ENCODE measurements around the gene HMGCS1.

The HMGCS1 gene

GRCh38 chr5:43313035-43313853, at the start of gene HMGCS1:
TSS of gene HMGCS1 (minus strand) at chr5:43313412. CDS start at chr5:43298965, 14,447 bp downstream.
- ChIA-PET POLR2A (interaction anchor here (0.7 to 2.6 kb wide), 8 partner anchors 98 to 434 kb away, joined by 3 to 18 read pairs (median 4); partner anchors contain the start of genes CCL28, TMEM267 and ZNF131), CTCF (interaction anchor here (0.6 to 0.7 kb wide), 2 partner anchors 171 to 248 kb away, joined by 3 read pairs; no protein-coding TSS in a partner anchor)

GRCh38 chr5:43358726-43359125, 45.5 kb upstream of the HMGCS1 start:
- no peak for TF ChIP-seq HDGF (IDR thresholded peaks at IDR 0.05; ENCODE audit: borderline replicate concordance)
- TF ChIP-seq L3MBTL2 (conservative IDR thresholded peaks at IDR 0.05) = no peak
- TF ChIP-seq CTBP1 (IDR thresholded peaks at IDR 0.05; ENCODE audit: borderline replicate concordance) = no peak
- TF ChIP-seq NFRKB (IDR thresholded peaks at IDR 0.05) = no peak
- TF ChIP-seq LEF1 (IDR thresholded peaks at IDR 0.05; ENCODE audit: borderline replicate concordance) = no peak
- TF ChIP-seq PKNOX1 (IDR thresholded peaks at IDR 0.05) = no peak
- no peak for TF ChIP-seq TARDBP (IDR thresholded peaks at IDR 0.05)
- TF ChIP-seq SUZ12 (IDR thresholded peaks at IDR 0.05) = no peak
- no peak for TF ChIP-seq FOXM1 (IDR thresholded peaks at IDR 0.05; ENCODE audit: borderline replicate concordance)
- TF ChIP-seq FOXK2 (IDR thresholded peaks at IDR 0.05) = no peak
- TF ChIP-seq SP1 (IDR thresholded peaks at IDR 0.05) = no peak
- no peak for TF ChIP-seq BHLHE40 (IDR thresholded peaks at IDR 0.05; ENCODE audit: borderline replicate concordance)
- no peak for TF ChIP-seq ZNF384 (IDR thresholded peaks at IDR 0.05)
- ChIA-PET CTCF (no interaction called here), POLR2A (no interaction called here)
- DNase-seq (ENCODE audit: extremely low spot score) = no peak

More at GRCh38 chr5:43313035-43313853, at the start of gene HMGCS1:
- DNase-seq (ENCODE audit: extremely low spot score) = peak; percentile 92
- no peak for TF ChIP-seq NFRKB (IDR thresholded peaks at IDR 0.05)
- no peak for TF ChIP-seq FOXA1 (IDR thresholded peaks at IDR 0.05)
- TF ChIP-seq BHLHE40 (IDR thresholded peaks at IDR 0.05; ENCODE audit: borderline replicate concordance) = no peak
- no peak for TF ChIP-seq FOXM1 (IDR thresholded peaks at IDR 0.05; ENCODE audit: borderline replicate concordance)
- TF ChIP-seq ELF4 (IDR thresholded peaks at IDR 0.05) = no peak
- peak; percentile 96 for TF ChIP-seq L3MBTL2 (conservative IDR thresholded peaks at IDR 0.05)
- TF ChIP-seq ZNF384 (IDR thresholded peaks at IDR 0.05) = no peak
- peak; percentile 99 for TF ChIP-seq PKNOX1 (IDR thresholded peaks at IDR 0.05)
- no peak for TF ChIP-seq SP1 (IDR thresholded peaks at IDR 0.05)
- TF ChIP-seq HDGF (IDR thresholded peaks at IDR 0.05; ENCODE audit: borderline replicate concordance) = no peak
- TF ChIP-seq ARNT (IDR thresholded peaks at IDR 0.05) = no peak
- TF ChIP-seq FOXK2 (IDR thresholded peaks at IDR 0.05) = no peak
- TF ChIP-seq SUZ12 (IDR thresholded peaks at IDR 0.05) = no peak
- no peak for TF ChIP-seq CTBP1 (IDR thresholded peaks at IDR 0.05; ENCODE audit: borderline replicate concordance)
- TF ChIP-seq LEF1 (IDR thresholded peaks at IDR 0.05; ENCODE audit: borderline replicate concordance) = no peak
- no peak for TF ChIP-seq TARDBP (IDR thresholded peaks at IDR 0.05)

- POLR2A ChIA-PET = no interaction called here
- no peak for TF ChIP-seq NFRKB (IDR thresholded peaks at IDR 0.05)
- TF ChIP-seq LEF1 (IDR thresholded peaks at IDR 0.05; ENCODE audit: borderline replicate concordance) = no peak
- CTCF ChIA-PET = no interaction called here
- no peak for DNase-seq (ENCODE audit: extremely low spot score)
Observed at GRCh38 chr5:43358301-43358700, 45.1 kb upstream of the HMGCS1 start.

- ChIA-PET POLR2A (no interaction called here), CTCF (no interaction called here)
- no peak for DNase-seq (ENCODE audit: extremely low spot score)
- no peak for TF ChIP-seq HDGF (IDR thresholded peaks at IDR 0.05; ENCODE audit: borderline replicate concordance)
Observed at GRCh38 chr5:43357878-43358281, 44.7 kb upstream of the HMGCS1 start.

- ChIA-PET POLR2A (no interaction called here), CTCF (no interaction called here)
- TF ChIP-seq HDGF (IDR thresholded peaks at IDR 0.05; ENCODE audit: borderline replicate concordance) (no peak), NFRKB (IDR thresholded peaks at IDR 0.05) (no peak), FOXA1 (IDR thresholded peaks at IDR 0.05) (no peak), TARDBP (IDR thresholded peaks at IDR 0.05) (no peak), L3MBTL2 (conservative IDR thresholded peaks at IDR 0.05) (no peak), BHLHE40 (IDR thresholded peaks at IDR 0.05; ENCODE audit: borderline replicate concordance) (no peak), LEF1 (IDR thresholded peaks at IDR 0.05; ENCODE audit: borderline replicate concordance) (no peak), PKNOX1 (IDR thresholded peaks at IDR 0.05) (no peak), SP1 (IDR thresholded peaks at IDR 0.05) (no peak), CTBP1 (IDR thresholded peaks at IDR 0.05; ENCODE audit: borderline replicate concordance) (no peak), FOXM1 (IDR thresholded peaks at IDR 0.05; ENCODE audit: borderline replicate concordance) (no peak), FOXK2 (IDR thresholded peaks at IDR 0.05) (no peak), ARNT (IDR thresholded peaks at IDR 0.05) (no peak)
- DNase-seq (ENCODE audit: extremely low spot score) = no peak
Observed at GRCh38 chr5:43357067-43357466, 43.9 kb upstream of the HMGCS1 start.

GRCh38 chr5:43354774-43355173, 41.6 kb upstream of the HMGCS1 start:
- no peak for DNase-seq (ENCODE audit: extremely low spot score)
- no peak for TF ChIP-seq BHLHE40 (IDR thresholded peaks at IDR 0.05; ENCODE audit: borderline replicate concordance)
- TF ChIP-seq ARNT (IDR thresholded peaks at IDR 0.05) = no peak
- TF ChIP-seq LEF1 (IDR thresholded peaks at IDR 0.05; ENCODE audit: borderline replicate concordance) = no peak
- TF ChIP-seq ZNF384 (IDR thresholded peaks at IDR 0.05) = no peak
- no peak for TF ChIP-seq FOXA1 (IDR thresholded peaks at IDR 0.05)
- no peak for TF ChIP-seq ELF4 (IDR thresholded peaks at IDR 0.05)
- TF ChIP-seq SP1 (IDR thresholded peaks at IDR 0.05) = no peak
- TF ChIP-seq SUZ12 (IDR thresholded peaks at IDR 0.05) = no peak
- no peak for TF ChIP-seq TARDBP (IDR thresholded peaks at IDR 0.05)
- CTCF ChIA-PET = no interaction called here
- POLR2A ChIA-PET = no interaction called here

All from HEK293T (cell line).